IMR-90 (cell line): ENCODE data around the gene PRPF6. TPM values are rescaled to one million over a fixed set of nuclear protein-coding genes. Genes with fewer than 3 reads are reported as not detected.

Experiments used
- ATAC-seq: fragments of 200-7000 bp; cut with Tn5 transposase; 2 replicates; pipeline ENCODE4 v1.9.1; 2020; ENCODE audit warnings: low read depth, mild to moderate bottlenecking, moderate library complexity
- BruUV-seq: library from RNA; stranded (reverse); fragments of 400-500 nt; replicated peaks from 2 replicates; lab custom pipeline; 2021; lab: Mats Ljungman, UMichigan
- CTCF ChIA-PET: fragments of 300-600 bp; formaldehyde crosslinking; extraction: SDS; loops from one replicate; lab custom pipeline; 2021; ENCODE audit warnings: antibody characterized with exemption; lab: Yijun Ruan, JAX
- POLR2A ChIA-PET: fragments of 300-600 bp; sonication (Branson Sonifier 250); formaldehyde crosslinking; loops from one replicate; lab custom pipeline; 2022; ENCODE audit warnings: antibody characterized with exemption; ENCODE audit not compliant: unreplicated experiment; lab: Charles Lee
- DNase-seq: peaks from one replicate; pipeline ENCODE4 v3.0.0; 2013
- H2AFZ ChIP-seq: replicated peaks from 2 replicates; pipeline ENCODE3; 2013; ENCODE audit warnings: low read length, mild to moderate bottlenecking; ENCODE audit not compliant: poor library complexity
- H2AK5ac ChIP-seq: 2 replicates; pipeline ENCODE4 v1.6.1; 2013; ENCODE audit warnings: low read depth, low read length, inconsistent platforms
- H2AK9ac ChIP-seq: replicated peaks from 2 replicates; pipeline ENCODE3; 2013; ENCODE audit warnings: mild to moderate bottlenecking, low read depth, low read length, moderate library complexity; ENCODE audit not compliant: poor library complexity
- H2BK120ac ChIP-seq: 2 replicates; pipeline ENCODE4 v1.6.1; 2013; ENCODE audit warnings: low read depth, low read length, inconsistent platforms
- H2BK15ac ChIP-seq: 3 replicates; pipeline ENCODE4 v1.6.1; 2013; ENCODE audit warnings: low read depth, low read length, inconsistent platforms
- H2BK20ac ChIP-seq: 2 replicates; pipeline ENCODE4 v1.6.1; 2013; ENCODE audit warnings: low read depth, mild to moderate bottlenecking, inconsistent platforms, low read length, moderate library complexity
- H2BK5ac ChIP-seq: 2 replicates; pipeline ENCODE4 v1.6.1; 2013; ENCODE audit warnings: mild to moderate bottlenecking, low read depth, low read length, inconsistent platforms; ENCODE audit not compliant: poor library complexity, severe bottlenecking
- H3K14ac ChIP-seq: replicated peaks from 2 replicates; pipeline ENCODE4 v1.6.1; 2013; ENCODE audit warnings: low read depth, low read length, inconsistent platforms
- H3K18ac ChIP-seq: 2 replicates; pipeline ENCODE4 v1.6.1; 2013; ENCODE audit warnings: low read depth, low read length, control low read depth
- H3K23ac ChIP-seq: 2 replicates; pipeline ENCODE4 v1.6.1; 2013; ENCODE audit warnings: low read depth, low read length, inconsistent platforms
- H3K27ac ChIP-seq: 2 replicates; pipeline ENCODE4 v1.5.1; 2013; ENCODE audit warnings: mild to moderate bottlenecking, control low read depth, low read length; ENCODE audit not compliant: insufficient read depth
- H3K27me3 ChIP-seq: 2 replicates; pipeline ENCODE4 v1.6.1; 2013; ENCODE audit warnings: low read length; ENCODE audit not compliant: control insufficient read depth, insufficient read depth
- H3K36me3 ChIP-seq: 2 replicates; pipeline ENCODE4 v1.6.1; 2013; ENCODE audit warnings: low read length, mixed read lengths; ENCODE audit not compliant: control insufficient read depth, insufficient read depth
- H3K4ac ChIP-seq: 2 replicates; pipeline ENCODE4 v1.6.1; 2013; ENCODE audit warnings: low read depth, low read length, inconsistent platforms
- H3K4me1 ChIP-seq: 2 replicates; pipeline ENCODE4 v1.6.1; 2013; ENCODE audit warnings: low read length, mixed read lengths; ENCODE audit not compliant: control insufficient read depth, insufficient read depth
- H3K4me2 ChIP-seq: 2 replicates; pipeline ENCODE4 v1.6.1; 2013; ENCODE audit warnings: low read depth, mild to moderate bottlenecking, control low read depth, low read length, moderate library complexity
- H3K4me3 ChIP-seq: 2 replicates; pipeline ENCODE4 v1.5.1; 2013; ENCODE audit warnings: low read depth, mild to moderate bottlenecking, control low read depth, low read length, moderate library complexity; ENCODE audit not compliant: insufficient read depth
- H3K56ac ChIP-seq: 2 replicates; pipeline ENCODE4 v1.6.1; 2013; ENCODE audit warnings: low read length, inconsistent platforms; ENCODE audit not compliant: insufficient read depth; ENCODE audit errors: extremely low read depth
- H3K79me1 ChIP-seq, 2 experiments: 2 replicates each; pipeline ENCODE4 v1.6.1; 2013; ENCODE audit warnings: low read length in 2 of 2, inconsistent platforms in 1 of 2, low read depth in 1 of 2
- H3K9ac ChIP-seq: 2 replicates; pipeline ENCODE4 v1.6.1; 2013; ENCODE audit warnings: low read depth, low read length, control low read depth
- H3K9me1 ChIP-seq: 2 replicates; pipeline ENCODE4 v1.6.1; 2013; ENCODE audit warnings: low read length, inconsistent platforms; ENCODE audit not compliant: insufficient read depth
- H3K9me3 ChIP-seq: 2 replicates; pipeline ENCODE4 v1.6.1; 2013; ENCODE audit warnings: low read length; ENCODE audit not compliant: control insufficient read depth, insufficient read depth
- H4K20me1 ChIP-seq: 2 replicates; pipeline ENCODE4 v1.6.1; 2013; ENCODE audit warnings: low read length, inconsistent platforms; ENCODE audit not compliant: insufficient read depth
- H4K5ac ChIP-seq: 2 replicates; pipeline ENCODE4 v1.6.1; 2013; ENCODE audit warnings: mild to moderate bottlenecking, low read depth, low read length, control low read depth
- H4K8ac ChIP-seq, 2 experiments: 2 replicates each; pipeline ENCODE4 v1.6.1; 2013; ENCODE audit warnings: low read depth in 2 of 2, low read length in 2 of 2, control low read depth in 1 of 2, inconsistent platforms in 1 of 2
- H4K91ac ChIP-seq: 2 replicates; pipeline ENCODE4 v1.6.1; 2013; ENCODE audit warnings: low read depth, low read length, inconsistent platforms; ENCODE audit not compliant: insufficient read depth
- BHLHE40 ChIP-seq: fragments of 150-350 bp; IDR thresholded peaks from 2 replicates; pipeline ENCODE4 v1.6.1; 2016; ENCODE audit warnings: mild to moderate bottlenecking, low read depth, low read length
- CEBPB ChIP-seq: IDR thresholded peaks from 2 replicates; pipeline ENCODE4 v1.6.1; 2012; ENCODE audit warnings: low read depth, low read length, improper control_type of control experiment
- CHD1 ChIP-seq: IDR thresholded peaks from 2 replicates; pipeline ENCODE4 v1.6.1; 2012; ENCODE audit warnings: low read depth, low read length, improper control_type of control experiment
- FOS ChIP-seq: fragments of 150-350 bp; IDR thresholded peaks from 2 replicates; pipeline ENCODE4 v1.6.1; 2016; ENCODE audit warnings: low read depth, low read length
- MAFK ChIP-seq: IDR thresholded peaks from 2 replicates; pipeline ENCODE4 v1.6.1; 2012; ENCODE audit warnings: low read depth, low read length, improper control_type of control experiment
- MAZ ChIP-seq: IDR thresholded peaks from 2 replicates; pipeline ENCODE4 v1.6.1; 2012; ENCODE audit warnings: low read depth, mild to moderate bottlenecking, low read length, improper control_type of control experiment, moderate library complexity, borderline replicate concordance
- MXI1 ChIP-seq: IDR thresholded peaks from 2 replicates; pipeline ENCODE4 v1.6.1; 2012; ENCODE audit warnings: low read depth, mild to moderate bottlenecking, low read length, moderate library complexity, borderline replicate concordance
- NFE2L2 ChIP-seq: fragments of 150-350 bp; IDR thresholded peaks from 2 replicates; pipeline ENCODE4 v1.6.1; 2016; ENCODE audit warnings: low read depth, mild to moderate bottlenecking, low read length
- RAD21 ChIP-seq: IDR thresholded peaks from 2 replicates; pipeline ENCODE4 v1.6.1; 2012; ENCODE audit warnings: low read length, improper control_type of control experiment
- RCOR1 ChIP-seq: IDR thresholded peaks from 2 replicates; pipeline ENCODE4 v1.6.1; 2012; ENCODE audit warnings: mild to moderate bottlenecking, low read length, improper control_type of control experiment; ENCODE audit not compliant: insufficient replicate concordance
- RFX5 ChIP-seq: IDR thresholded peaks from 2 replicates; pipeline ENCODE4 v1.8.0; 2012; ENCODE audit warnings: low read depth, mild to moderate bottlenecking, low read length, moderate library complexity
- WGBS, 2 experiments: methylation state at CpG; one replicate each; pipeline versions ENCODE4 v1.1.5 to v1.1.7; 2013; ENCODE audit warnings: missing lambda C conversion rate in 2 of 2; ENCODE audit not compliant: insufficient read length in 1 of 2; ENCODE audit errors: extremely low coverage in 2 of 2; 5-methylcytosine and 5-hydroxymethylcytosine counted together
- dilution Hi-C: fragments of 300-500 bp; cut with HindIII; formaldehyde crosslinking; loops from one replicate; pipeline ENCODE4 v1.14.3; 2018; ENCODE audit warnings: low sequenced_read_pairs; ENCODE audit not compliant: unreplicated experiment
- in situ Hi-C: fragments of 300-500 bp; cut with MboI; formaldehyde crosslinking; loops from 3 replicates; pipeline ENCODE4 v1.14.3; 2019; ENCODE audit warnings: low sequenced_read_pairs, inconsistent platforms, mixed read lengths
- intact Hi-C: fragments of 100-400 bp; cut with micrococcal nuclease; formaldehyde crosslinking; loops from 2 replicates; pipeline ENCODE4 v1.10.0; 2022
- polyA plus RNA-seq, 3 experiments: library from polyadenylated mRNA; depleted of rRNA; stranded (reverse); fragments of >200 nt; gene quantifications; 2 replicates each; pipeline ENCODE4 v1.2.3, GENCODE V29; 2012; ENCODE audit warnings: low replicate concordance in 1 of 3
- total RNA-seq: library from RNA; depleted of rRNA; stranded (reverse); fragments of >200 nt; gene quantifications from 2 replicates; pipeline ENCODE4 v1.2.3, GENCODE V29; 2012
- TF ChIP-seq, protein P1 (sequence below): fragments of 150-350 bp; IDR thresholded peaks from 2 replicates; pipeline ENCODE4 v1.6.1; 2017; ENCODE audit warnings: mild to moderate bottlenecking, antibody characterized with exemption, low read length, low read depth
- TF ChIP-seq, protein P2 (sequence below): conservative IDR thresholded peaks from 2 replicates; pipeline ENCODE4 v1.5.1; 2012; ENCODE audit warnings: mild to moderate bottlenecking, low read depth, low read length, improper control_type of control experiment
- TF ChIP-seq, protein P3 (sequence below): fragments of 150-350 bp; IDR thresholded peaks from 2 replicates; pipeline ENCODE4 v1.6.1; 2016; ENCODE audit warnings: low read depth, mild to moderate bottlenecking, low read length, moderate library complexity, borderline replicate concordance

The PRPF6 gene
- total and polyA plus RNA-seq, 2 of the 4 experiments (the other 2 are of a cell fraction), result 43.5 to 71.3 TPM

- H4K8ac ChIP-seq, result peak overlapping the region in 1 of 2 experiments; percentile 43; a peak in 2 of 4 replicates
- H3K4me2 ChIP-seq, result no peak overlapping the region
- intact Hi-C loops (loop anchor here (5.0 kb wide), 1 partner anchor 421 kb away; the partner anchor contains the start of gene PTK6), in situ Hi-C loops (no loop called here), dilution Hi-C loops (no loop called here)
- no CpG with 5 or more reads among the region's 13 CpGs for WGBS, 2 experiments
- peak overlapping the region; percentile 78 for H2AFZ ChIP-seq
- no peak overlapping the region for H2BK20ac ChIP-seq
- no peaks in the 10 kb centered on the region for H3K9me3 ChIP-seq
- H2BK15ac ChIP-seq, result no peak overlapping the region
- H3K27me3 ChIP-seq, result no peaks in the 10 kb centered on the region
- peaks cover 32% of the 10 kb centered on the region for H3K36me3 ChIP-seq
- H3K56ac ChIP-seq, result no peak overlapping the region
- no peak overlapping the region; the same call in 1 of the 2 replicates for H3K14ac ChIP-seq
- POLR2A ChIA-PET, result no interaction called here
- H3K79me1 ChIP-seq, result peaks cover 3 to 26% of the 10 kb centered on the region in 2 experiments; a peak in 3 of 4 replicates
- no peak overlapping the region for H2BK120ac ChIP-seq
- peak overlapping the region; percentile 19; the same call in 1 of the 2 replicates for H3K27ac ChIP-seq
- peaks cover 12% of the 10 kb centered on the region for H3K9me1 ChIP-seq
- H3K4me1 ChIP-seq, result peaks cover 16% of the 10 kb centered on the region
- no TSS peak for BruUV-seq
- H3K18ac ChIP-seq, result no peak overlapping the region
- peak; percentile 23 for DNase-seq
- ATAC-seq, result no peak
- CTCF ChIA-PET, result no interaction called here
- H4K5ac ChIP-seq, result peak overlapping the region; percentile 27; the same call in 1 of the 2 replicates
- H2AK9ac ChIP-seq, result peak overlapping the region; percentile 96
- no peak overlapping the region for H3K4me3 ChIP-seq
- H4K91ac ChIP-seq, result no peak overlapping the region
- H3K23ac ChIP-seq, result no peak overlapping the region
- H2AK5ac ChIP-seq, result peak overlapping the region; percentile 82; the same call in 1 of the 2 replicates
- no peak overlapping the region for H3K9ac ChIP-seq
- H4K20me1 ChIP-seq, result peaks cover 16% of the 10 kb centered on the region
- peak overlapping the region; percentile 43; the same call in 1 of the 2 replicates for H3K4ac ChIP-seq
- H2BK5ac ChIP-seq, result peak overlapping the region; percentile 29
- TF ChIP-seq RCOR1 (no peak), MXI1 (no peak), MAZ (no peak), RAD21 (no peak), BHLHE40 (no peak), NFE2L2 (no peak), CHD1 (no peak), MAFK (no peak), FOS (no peak), RFX5 (no peak), CEBPB (no peak)
- TF ChIP-seq, protein P1, sequence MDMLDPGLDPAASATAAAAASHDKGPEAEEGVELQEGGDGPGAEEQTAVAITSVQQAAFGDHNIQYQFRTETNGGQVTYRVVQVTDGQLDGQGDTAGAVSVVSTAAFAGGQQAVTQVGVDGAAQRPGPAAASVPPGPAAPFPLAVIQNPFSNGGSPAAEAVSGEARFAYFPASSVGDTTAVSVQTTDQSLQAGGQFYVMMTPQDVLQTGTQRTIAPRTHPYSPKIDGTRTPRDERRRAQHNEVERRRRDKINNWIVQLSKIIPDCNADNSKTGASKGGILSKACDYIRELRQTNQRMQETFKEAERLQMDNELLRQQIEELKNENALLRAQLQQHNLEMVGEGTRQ, result no peak
- TF ChIP-seq, protein P2, sequence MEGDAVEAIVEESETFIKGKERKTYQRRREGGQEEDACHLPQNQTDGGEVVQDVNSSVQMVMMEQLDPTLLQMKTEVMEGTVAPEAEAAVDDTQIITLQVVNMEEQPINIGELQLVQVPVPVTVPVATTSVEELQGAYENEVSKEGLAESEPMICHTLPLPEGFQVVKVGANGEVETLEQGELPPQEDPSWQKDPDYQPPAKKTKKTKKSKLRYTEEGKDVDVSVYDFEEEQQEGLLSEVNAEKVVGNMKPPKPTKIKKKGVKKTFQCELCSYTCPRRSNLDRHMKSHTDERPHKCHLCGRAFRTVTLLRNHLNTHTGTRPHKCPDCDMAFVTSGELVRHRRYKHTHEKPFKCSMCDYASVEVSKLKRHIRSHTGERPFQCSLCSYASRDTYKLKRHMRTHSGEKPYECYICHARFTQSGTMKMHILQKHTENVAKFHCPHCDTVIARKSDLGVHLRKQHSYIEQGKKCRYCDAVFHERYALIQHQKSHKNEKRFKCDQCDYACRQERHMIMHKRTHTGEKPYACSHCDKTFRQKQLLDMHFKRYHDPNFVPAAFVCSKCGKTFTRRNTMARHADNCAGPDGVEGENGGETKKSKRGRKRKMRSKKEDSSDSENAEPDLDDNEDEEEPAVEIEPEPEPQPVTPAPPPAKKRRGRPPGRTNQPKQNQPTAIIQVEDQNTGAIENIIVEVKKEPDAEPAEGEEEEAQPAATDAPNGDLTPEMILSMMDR, result no peak
- TF ChIP-seq, protein P3, sequence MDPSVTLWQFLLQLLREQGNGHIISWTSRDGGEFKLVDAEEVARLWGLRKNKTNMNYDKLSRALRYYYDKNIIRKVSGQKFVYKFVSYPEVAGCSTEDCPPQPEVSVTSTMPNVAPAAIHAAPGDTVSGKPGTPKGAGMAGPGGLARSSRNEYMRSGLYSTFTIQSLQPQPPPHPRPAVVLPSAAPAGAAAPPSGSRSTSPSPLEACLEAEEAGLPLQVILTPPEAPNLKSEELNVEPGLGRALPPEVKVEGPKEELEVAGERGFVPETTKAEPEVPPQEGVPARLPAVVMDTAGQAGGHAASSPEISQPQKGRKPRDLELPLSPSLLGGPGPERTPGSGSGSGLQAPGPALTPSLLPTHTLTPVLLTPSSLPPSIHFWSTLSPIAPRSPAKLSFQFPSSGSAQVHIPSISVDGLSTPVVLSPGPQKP, result no peak
Observed at GRCh38 chr20:63957690-63958441, 23.1 kb upstream of the PRPF6 start.
